ENCODE data around the gene CLIC6.

CLIC6 gene

GRCh38 chr21:34668803-34669148 is at the start of gene CLIC6:
Gene CLIC6, plus strand, starts transcription at chr21:34668994. Its CDS starts 395 bp downstream, at chr21:34669389.
- no peak for DNase-seq

GRCh38 chr21:34619841-34620665 is 48.7 kb upstream of the CLIC6 start:
- no peak for DNase-seq

- DNase-seq: no peak
Measured at GRCh38 chr21:34621434-34622350, 47.1 kb upstream of the CLIC6 start.

- DNase-seq: no peak
Measured at GRCh38 chr21:34623516-34623915, 45.3 kb upstream of the CLIC6 start.

- DNase-seq: no peak
Measured at GRCh38 chr21:34625030-34625593, 43.7 kb upstream of the CLIC6 start.

GRCh38 chr21:34626131-34626530 is 42.7 kb upstream of the CLIC6 start:
- DNase-seq: no peak

- DNase-seq: peak in 1 of 2 donors; percentile 62
Measured at GRCh38 chr21:34630536-34631143, 38.2 kb upstream of the CLIC6 start.

GRCh38 chr21:34632498-34632897 is 36.3 kb upstream of the CLIC6 start:
- no peak for DNase-seq

- no peak for DNase-seq
Measured at GRCh38 chr21:34635307-34635706, 33.5 kb upstream of the CLIC6 start.

- DNase-seq: no peak
Measured at GRCh38 chr21:34636961-34637360, 31.8 kb upstream of the CLIC6 start.

GRCh38 chr21:34639250-34639649 is 29.5 kb upstream of the CLIC6 start:
- no peak for DNase-seq

- DNase-seq: peak in 1 of 2 donors; percentile 27
Measured at GRCh38 chr21:34639882-34640788, 28.7 kb upstream of the CLIC6 start.

- no peak for DNase-seq
Measured at GRCh38 chr21:34640858-34641257, 27.9 kb upstream of the CLIC6 start.

GRCh38 chr21:34642211-34643075 is 26.4 kb upstream of the CLIC6 start:
- DNase-seq: no peak

- DNase-seq: no peak
Measured at GRCh38 chr21:34644825-34645224, 24.0 kb upstream of the CLIC6 start.

- DNase-seq: no peak
Measured at GRCh38 chr21:34647555-34647954, 21.2 kb upstream of the CLIC6 start.

- no peak for DNase-seq
Measured at GRCh38 chr21:34648739-34649297, 20.0 kb upstream of the CLIC6 start.

- no peak for DNase-seq
Measured at GRCh38 chr21:34649400-34649799, 19.4 kb upstream of the CLIC6 start.

GRCh38 chr21:34650861-34651431 is 17.8 kb upstream of the CLIC6 start:
- DNase-seq: no peak

- DNase-seq: no peak
Measured at GRCh38 chr21:34651642-34652041, 17.2 kb upstream of the CLIC6 start.

Measured in CD4-positive, alpha-beta T cell treated with Interleukin-1 beta for 1 hour (primary cell).